Epithelial cell of esophagus (primary cell): ENCODE data around the gene OLFML2B.

Source experiments
- DNase-seq: peaks from one replicate; pipeline ENCODE4 v3.0.0; 2010; ENCODE audit warnings: low read depth
- H3K4me3 ChIP-seq: 2 replicates; pipeline ENCODE4 v1.5.1; 2011; ENCODE audit warnings: mild to moderate bottlenecking, low read length, control low read depth
- TF ChIP-seq, protein P1 (sequence below): IDR thresholded peaks from 2 replicates; pipeline ENCODE4 v1.5.1; 2011; ENCODE audit warnings: low read depth, mild to moderate bottlenecking, low read length, control low read depth, inconsistent platforms; ENCODE audit not compliant: insufficient read depth; ENCODE audit errors: missing control alignments

Gene OLFML2B

GRCh38 chr1:162023547-162024501 lies at the start of gene OLFML2B:
Gene OLFML2B (minus strand): TSS chr1:162023869. CDS start chr1:162023430, 439 bp downstream.
- peak; percentile 80 for DNase-seq
- TF ChIP-seq, protein P1, sequence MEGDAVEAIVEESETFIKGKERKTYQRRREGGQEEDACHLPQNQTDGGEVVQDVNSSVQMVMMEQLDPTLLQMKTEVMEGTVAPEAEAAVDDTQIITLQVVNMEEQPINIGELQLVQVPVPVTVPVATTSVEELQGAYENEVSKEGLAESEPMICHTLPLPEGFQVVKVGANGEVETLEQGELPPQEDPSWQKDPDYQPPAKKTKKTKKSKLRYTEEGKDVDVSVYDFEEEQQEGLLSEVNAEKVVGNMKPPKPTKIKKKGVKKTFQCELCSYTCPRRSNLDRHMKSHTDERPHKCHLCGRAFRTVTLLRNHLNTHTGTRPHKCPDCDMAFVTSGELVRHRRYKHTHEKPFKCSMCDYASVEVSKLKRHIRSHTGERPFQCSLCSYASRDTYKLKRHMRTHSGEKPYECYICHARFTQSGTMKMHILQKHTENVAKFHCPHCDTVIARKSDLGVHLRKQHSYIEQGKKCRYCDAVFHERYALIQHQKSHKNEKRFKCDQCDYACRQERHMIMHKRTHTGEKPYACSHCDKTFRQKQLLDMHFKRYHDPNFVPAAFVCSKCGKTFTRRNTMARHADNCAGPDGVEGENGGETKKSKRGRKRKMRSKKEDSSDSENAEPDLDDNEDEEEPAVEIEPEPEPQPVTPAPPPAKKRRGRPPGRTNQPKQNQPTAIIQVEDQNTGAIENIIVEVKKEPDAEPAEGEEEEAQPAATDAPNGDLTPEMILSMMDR, result peak; percentile 25
- H3K4me3 ChIP-seq, result peak within 1 kb of the TSS; percentile 57

GRCh38 chr1:162072740-162073139 lies 49.1 kb upstream of the OLFML2B start:
- no peak for DNase-seq
- TF ChIP-seq, protein P1, result no peak
- no peak overlapping the region for H3K4me3 ChIP-seq

DNA sequence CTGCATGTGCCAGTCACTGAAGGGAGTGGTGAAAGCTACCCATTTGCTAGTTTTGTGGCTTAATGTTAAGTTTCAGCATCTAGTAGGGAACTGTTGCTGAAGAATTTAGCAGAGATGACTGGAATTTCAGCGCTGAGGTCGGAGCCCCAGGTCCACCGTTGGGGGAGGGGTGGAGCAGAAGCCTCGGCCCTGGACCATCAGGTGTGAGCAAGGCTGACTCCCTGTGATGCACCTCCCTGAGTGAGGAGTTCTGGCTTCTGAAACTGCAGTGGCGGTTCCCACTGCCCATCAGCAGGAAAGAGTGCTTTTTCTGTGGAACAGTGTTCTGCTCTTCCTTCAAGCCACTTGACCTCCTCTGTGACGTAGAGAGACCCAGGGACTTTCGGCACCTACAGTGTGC lies 47.2 kb upstream of the OLFML2B start:
- H3K4me3 ChIP-seq, result peak overlapping the region; percentile 41
- TF ChIP-seq, protein P1, result no peak
- DNase-seq, result no peak

- peak overlapping the region; percentile 41 for H3K4me3 ChIP-seq
- no peak for DNase-seq
- TF ChIP-seq, protein P1, result no peak
Observed at GRCh38 chr1:162070094-162070748, 46.6 kb upstream of the OLFML2B start.

DNA sequence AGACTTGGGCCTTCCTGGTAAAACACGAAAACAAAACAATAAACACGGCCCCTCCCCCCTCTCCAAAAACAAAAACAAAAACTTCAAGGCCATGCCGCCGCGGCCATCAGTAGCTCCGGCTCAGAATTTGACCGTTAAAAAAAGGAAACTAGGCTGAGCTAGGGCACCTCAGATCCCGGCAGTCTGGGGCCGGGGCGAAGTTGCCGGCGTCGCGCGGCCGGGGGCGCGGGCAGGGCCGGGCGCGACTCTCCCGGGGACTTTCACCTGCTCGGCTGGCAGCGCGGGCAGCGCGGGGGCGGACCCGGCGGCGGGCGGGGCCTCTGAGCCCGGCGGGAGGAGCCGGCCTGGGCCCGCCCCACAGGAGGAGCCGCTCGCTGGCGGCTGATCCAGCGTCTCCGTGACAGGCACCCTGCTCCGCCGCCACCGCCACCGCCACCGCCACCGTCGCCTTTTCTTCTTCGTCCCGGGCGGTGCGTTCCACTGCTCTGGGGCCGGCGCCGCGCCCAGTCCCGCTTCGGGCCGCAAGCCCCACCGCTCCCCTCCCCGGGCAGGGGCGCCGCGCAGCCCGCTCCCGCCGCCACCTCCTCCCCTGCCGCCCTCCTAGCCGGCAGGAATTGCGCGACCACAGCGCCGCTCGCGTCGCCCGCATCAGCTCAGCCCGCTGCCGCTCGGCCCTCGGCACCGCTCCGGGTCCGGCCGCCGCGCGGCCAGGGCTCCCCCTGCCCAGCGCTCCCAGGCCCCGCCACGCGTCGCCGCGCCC lies 45.8 kb upstream of the OLFML2B start, which contains the start of gene NOS1AP:
Gene NOS1AP (plus strand): TSS at position 358 of the 760 bp plus-strand sequence. CDS start 487 bp downstream, outside the sequence.
- peak; percentile 75 for DNase-seq
- H3K4me3 ChIP-seq, result peak within 1 kb of the TSS; percentile 41
- TF ChIP-seq, protein P1, result no peak

- H3K4me3 ChIP-seq, result no peak overlapping the region
- TF ChIP-seq, protein P1, result no peak
- no peak for DNase-seq
Observed at GRCh38 chr1:162068301-162068700, 44.6 kb upstream of the OLFML2B start.
